DOHH2 (cell line): ENCODE data around the gene CBARP.

ENCODE experiments used
- CTCF ChIP-seq: fragments of 200-600 bp; sonication (generic); IDR thresholded peaks from one replicate; pipeline ENCODE4 v1.5.1; 2014; ENCODE audit warnings: antibody characterized with exemption, mild to moderate bottlenecking, low read depth, low read length; ENCODE audit not compliant: poor library complexity, severe bottlenecking
- EZH2phosphoT487 ChIP-seq: fragments of 200-600 bp; sonication (generic); IDR thresholded peaks from 2 replicates; pipeline ENCODE4 v1.6.1; 2017; ENCODE audit warnings: borderline replicate concordance, mild to moderate bottlenecking, antibody characterized with exemption, low read length, moderate library complexity, mixed read lengths

- TF ChIP-seq CTCF, result no peak
- no peak for TF ChIP-seq EZH2phosphoT487
Measured at GRCh38 chr19:1240925-1241324, 3.1 kb upstream of the CBARP start.
